GM10248 (cell line): ENCODE results near the gene KCNH1.
"Not testable (repeated sequence)": the region's sequence is repeated elsewhere in the genome, so short reads cannot be mapped to it uniquely, and the experiment has no call there.

ENCODE experiments used
- CTCF ChIA-PET: fragments of 300-600 bp; sonication (Branson Sonifier 250); formaldehyde crosslinking; extraction: SDS; loops from one replicate; lab custom pipeline; 2021; ENCODE audit warnings: antibody characterized with exemption; lab: Yijun Ruan, JAX
- POLR2A ChIA-PET: fragments of 350-650 bp; sonication (Branson Sonifier 250); formaldehyde crosslinking; extraction: SDS; loops from one replicate; lab custom pipeline; 2020; ENCODE audit warnings: antibody characterized with exemption; lab: Yijun Ruan, JAX
- DNase-seq: peaks from one replicate; pipeline ENCODE4 v3.0.0; 2012; ENCODE audit errors: extremely low spot score
- CTCF ChIP-seq: IDR thresholded peaks from 2 replicates; pipeline ENCODE4 v1.5.1; 2012; ENCODE audit warnings: mild to moderate bottlenecking, low read depth; ENCODE audit errors: extremely low read depth, missing control alignments, control extremely low read depth

KCNH1 gene

DNA sequence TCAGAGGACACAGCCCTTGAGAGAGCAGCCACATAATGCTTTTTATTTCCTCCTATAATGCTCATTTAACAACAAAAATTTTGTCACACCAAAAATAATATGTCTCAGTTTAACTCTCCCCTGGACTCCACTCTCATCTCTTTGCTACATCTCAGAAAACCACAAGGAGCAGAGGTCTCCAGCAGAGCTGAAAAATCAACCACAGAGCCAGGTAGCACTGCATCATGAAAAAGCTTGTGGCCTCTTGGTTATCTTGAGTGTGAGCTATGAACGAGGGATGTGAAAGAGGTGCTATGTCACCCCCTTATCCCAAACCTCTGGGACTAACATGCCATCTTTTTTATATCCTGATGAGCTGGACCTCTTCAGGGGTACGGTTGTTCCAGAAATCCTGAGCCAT lies 44.4 kb downstream of the KCNH1 start:
- POLR2A ChIA-PET, result no interaction called here
- DNase-seq, result no peak
- TF ChIP-seq CTCF, result no peak
- CTCF ChIA-PET, result no interaction called here

DNA sequence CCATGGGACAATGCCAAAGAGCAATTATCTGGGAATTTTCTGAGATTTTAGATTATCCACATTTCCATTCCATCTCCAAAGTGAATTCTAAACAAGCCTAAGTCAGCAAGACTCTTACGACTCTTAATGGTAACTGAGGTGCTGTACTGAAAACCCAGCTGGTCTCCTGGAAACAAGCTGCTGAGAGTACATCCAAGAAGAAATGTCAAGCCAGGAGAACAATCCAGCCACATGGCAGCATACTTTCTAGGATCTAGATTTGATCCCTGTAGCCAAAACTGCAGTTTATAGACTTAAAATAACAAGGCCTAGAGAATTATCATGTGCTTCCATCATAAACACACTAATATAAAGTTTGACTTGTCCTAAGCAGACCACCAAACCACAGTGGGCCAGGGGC lies 45.8 kb downstream of the KCNH1 start:
- ChIA-PET POLR2A (no interaction called here), CTCF (no interaction called here)
- DNase-seq, result no peak
- no peak for TF ChIP-seq CTCF

GRCh38 chr1:211082824-211083223 lies 51.1 kb downstream of the KCNH1 start:
- ChIA-PET POLR2A (no interaction called here), CTCF (no interaction called here)
- TF ChIP-seq CTCF, result no peak
- DNase-seq, result no peak

- POLR2A ChIA-PET, DNase-seq, CTCF ChIA-PET: not testable (repeated sequence)
Observed at GRCh38 chr1:211081447-211081846, 52.5 kb downstream of the KCNH1 start.

GRCh38 chr1:211068976-211069375 lies 65.0 kb downstream of the KCNH1 start:
- ChIA-PET CTCF (no interaction called here), POLR2A (no interaction called here)
- DNase-seq, result no peak
- TF ChIP-seq CTCF, result no peak

GRCh38 chr1:211066781-211067384 lies 67.1 kb downstream of the KCNH1 start:
- TF ChIP-seq CTCF, result no peak
- ChIA-PET CTCF (interaction anchor here (1.1 kb wide), 1 partner anchor 22 kb away, joined by 3 read pairs; no protein-coding TSS in a partner anchor), POLR2A (no interaction called here)
- DNase-seq, result no peak

DNA sequence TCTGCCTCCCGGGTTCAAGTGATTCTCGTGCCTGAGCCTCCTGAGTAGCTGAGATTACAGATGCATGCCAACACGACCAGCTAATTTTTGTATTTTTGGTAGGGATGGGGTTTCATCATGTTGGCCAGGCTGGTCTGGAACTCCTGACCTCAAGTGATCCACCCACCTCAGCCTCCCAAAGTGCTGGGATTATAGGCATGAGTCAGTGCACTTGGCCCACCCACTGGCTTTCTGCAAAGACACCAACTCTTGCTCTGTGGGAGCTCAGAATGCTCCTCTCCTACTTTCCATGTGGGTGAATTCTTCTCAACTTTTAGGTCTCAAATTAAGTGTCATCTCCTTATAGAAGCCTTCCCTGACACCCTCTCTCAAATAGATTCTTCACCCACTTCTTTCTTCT lies 92.1 kb downstream of the KCNH1 start:
- CTCF ChIA-PET, POLR2A ChIA-PET, DNase-seq: not testable (repeated sequence)

DNA sequence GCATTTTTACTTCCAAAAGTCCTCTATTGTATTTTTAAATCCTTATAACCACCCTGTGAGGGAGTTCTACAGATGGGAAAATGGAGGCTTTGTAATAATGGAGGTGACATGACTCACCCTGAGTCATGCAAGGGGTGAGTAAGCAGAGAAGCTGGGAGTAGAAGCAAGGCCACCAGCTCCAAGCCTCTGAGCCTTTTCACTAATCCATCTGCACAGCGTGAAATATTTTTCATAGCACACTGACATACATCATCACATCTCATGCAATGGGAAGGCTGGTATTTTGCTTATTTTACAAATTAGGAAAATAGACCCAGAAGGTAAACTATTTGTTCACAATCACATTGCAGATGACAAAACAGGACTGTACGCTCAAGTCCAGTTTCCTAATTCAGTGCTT lies 96.9 kb downstream of the KCNH1 start:
- POLR2A ChIA-PET, result no interaction called here
- no peak for DNase-seq
- no peak for TF ChIP-seq CTCF
- CTCF ChIA-PET, result no interaction called here
